ENCODE data around the gene TNS2.
A peak's percentile ranks its signal among the peaks of the same experiment; 100 is the strongest.

TNS2 gene

DNA sequence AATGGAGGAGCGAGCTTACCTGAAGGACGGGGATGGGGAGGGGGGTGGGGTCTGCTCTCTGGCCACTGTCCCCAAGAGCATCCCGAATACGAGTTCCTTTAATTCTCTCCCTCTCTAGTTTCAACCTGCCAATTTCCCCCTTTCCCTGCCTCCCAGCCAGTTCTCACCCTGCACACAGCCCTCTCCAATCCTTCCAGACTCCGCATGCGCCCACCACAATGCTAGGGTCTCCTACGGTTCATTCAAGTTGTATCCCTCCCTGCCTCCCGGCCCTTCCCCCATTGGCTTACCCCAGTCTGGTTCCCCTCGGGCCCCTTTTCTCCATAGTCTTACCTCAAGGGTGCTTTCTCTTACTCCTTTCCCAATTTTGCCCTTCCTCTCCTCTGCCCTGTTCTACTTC is 46.9 kb downstream of the TNS2 start:
- no peak for TF ChIP-seq CTCF (IDR thresholded peaks at IDR 0.05; ENCODE audit: extremely low read depth, insufficient read depth, missing control alignments)
- no peak for DNase-seq (ENCODE audit: low spot score)
- in situ Hi-C loops (cut with MboI; ENCODE audit: low pct_unique_long_range_greater_than_20kb, low sequenced_read_pairs, unreplicated experiment), result no loop called here

GRCh38 chr12:53097207-53097563 is 47.3 kb downstream of the TNS2 start:
- DNase-seq (ENCODE audit: low spot score), result no peak
- in situ Hi-C loops (cut with MboI; ENCODE audit: low pct_unique_long_range_greater_than_20kb, low sequenced_read_pairs, unreplicated experiment), result no loop called here

GRCh38 chr12:53097564-53098353 is 47.9 kb downstream of the TNS2 start, which contains the start of gene IGFBP6:
TSS of gene IGFBP6 (plus strand) at chr12:53097667. CDS start at chr12:53097718, 51 bp downstream.
- no peak for TF ChIP-seq CTCF (IDR thresholded peaks at IDR 0.05; ENCODE audit: extremely low read depth, insufficient read depth, missing control alignments)
- in situ Hi-C loops (cut with MboI; ENCODE audit: low pct_unique_long_range_greater_than_20kb, low sequenced_read_pairs, unreplicated experiment), result no loop called here
- DNase-seq (ENCODE audit: low spot score), result peak; percentile 65

More at GRCh38 chr12:53097207-53097563, 47.3 kb downstream of the TNS2 start:
- TF ChIP-seq CTCF (IDR thresholded peaks at IDR 0.05; ENCODE audit: extremely low read depth, insufficient read depth, missing control alignments), result no peak

DNA sequence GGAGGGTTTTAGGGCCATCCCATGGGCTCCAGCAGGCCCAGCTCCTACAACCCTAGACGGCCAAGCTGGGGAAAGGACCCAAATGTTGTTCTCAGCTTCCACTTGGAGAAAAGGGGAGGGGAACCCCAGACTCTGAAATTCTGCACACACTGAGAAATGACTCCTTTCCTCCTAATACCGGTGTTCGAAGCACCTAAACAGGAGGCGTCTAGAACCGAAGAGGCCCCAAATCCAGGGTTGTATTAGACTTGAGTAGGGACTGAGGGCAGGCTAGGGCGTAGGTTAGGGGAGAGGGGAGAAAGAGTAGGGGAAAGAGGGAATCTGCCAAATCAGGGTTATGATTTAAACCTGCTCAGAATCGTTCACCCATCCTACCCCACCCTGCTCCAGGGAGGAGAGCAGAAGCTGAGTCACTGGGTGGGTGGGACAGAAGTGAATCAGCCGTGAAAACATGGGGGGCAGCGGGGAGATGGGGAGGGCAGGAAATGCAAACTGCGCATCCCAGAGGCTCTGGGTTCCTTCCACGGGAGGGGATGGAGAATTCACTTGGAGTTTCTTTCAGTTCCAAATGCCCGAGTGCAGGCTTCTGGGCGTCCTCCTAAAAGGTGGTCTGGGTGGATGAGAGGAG is 48.6 kb downstream of the TNS2 start:
- in situ Hi-C loops (cut with MboI; ENCODE audit: low pct_unique_long_range_greater_than_20kb, low sequenced_read_pairs, unreplicated experiment), result no loop called here
- peak; percentile 39 for DNase-seq (ENCODE audit: low spot score)
- TF ChIP-seq CTCF (IDR thresholded peaks at IDR 0.05; ENCODE audit: extremely low read depth, insufficient read depth, missing control alignments), result no peak

- in situ Hi-C loops (cut with MboI; ENCODE audit: low pct_unique_long_range_greater_than_20kb, low sequenced_read_pairs, unreplicated experiment), result no loop called here
- DNase-seq (ENCODE audit: low spot score), result peak; percentile 90
- TF ChIP-seq CTCF (IDR thresholded peaks at IDR 0.05; ENCODE audit: extremely low read depth, insufficient read depth, missing control alignments), result peak; percentile 94
Measured at GRCh38 chr12:53099071-53099882, 49.4 kb downstream of the TNS2 start.

GRCh38 chr12:53100466-53101151 is 50.7 kb downstream of the TNS2 start:
- in situ Hi-C loops (cut with MboI; ENCODE audit: low pct_unique_long_range_greater_than_20kb, low sequenced_read_pairs, unreplicated experiment), result no loop called here
- peak; percentile 12 for DNase-seq (ENCODE audit: low spot score)
- TF ChIP-seq CTCF (IDR thresholded peaks at IDR 0.05; ENCODE audit: extremely low read depth, insufficient read depth, missing control alignments), result no peak
